Stimulated activated memory B cell treated with anti-CD40 and anti-IgM and Interleukin-4, amounts not matched to agents 10 μg/mL and 1 μg/mL and 100 μg/mL, for 72 hours (primary cell): ENCODE data around the gene SLC66A2.
"Not testable (repeated sequence)": the region's sequence is repeated elsewhere in the genome, so short reads cannot be mapped to it uniquely, and the experiment has no call there.

ENCODE experiments used
- ATAC-seq: fragments of 150-1000 bp; cut with Tn5 transposase; 2 replicates; pipeline ENCODE4 v1.10.0; 2021
- H3K27ac Mint-ChIP-seq: one replicate; pipeline ENCODE4 v1.8.0; 2022; ENCODE audit warnings: mild to moderate bottlenecking, mixed read lengths
- H3K27me3 Mint-ChIP-seq: one replicate; pipeline ENCODE4 v1.8.0; 2022; ENCODE audit warnings: mixed read lengths
- H3K36me3 Mint-ChIP-seq: one replicate; pipeline ENCODE4 v1.8.0; 2022; ENCODE audit warnings: mixed read lengths
- H3K4me1 Mint-ChIP-seq: one replicate; pipeline ENCODE4 v1.8.0; 2022; ENCODE audit warnings: mixed read lengths
- H3K4me3 Mint-ChIP-seq: one replicate; pipeline ENCODE4 v1.8.0; 2022; ENCODE audit warnings: mild to moderate bottlenecking, moderate library complexity, mixed read lengths
- H3K9me3 Mint-ChIP-seq: one replicate; pipeline ENCODE4 v1.8.0; 2022; ENCODE audit warnings: mixed read lengths

Gene SLC66A2

GRCh38 chr18:79961527-79962291 is 10.3 kb upstream of the SLC66A2 start:
- no peak overlapping the region for H3K4me3 Mint-ChIP-seq
- ATAC-seq, result no peak
- H3K27me3 Mint-ChIP-seq, result peaks cover 8% of the 10 kb centered on the region
- peak overlapping the region; percentile 24 for H3K27ac Mint-ChIP-seq
- H3K4me1 Mint-ChIP-seq, result peaks cover 47% of the 10 kb centered on the region
- no peaks in the 10 kb centered on the region for H3K9me3 Mint-ChIP-seq
- H3K36me3 Mint-ChIP-seq, result peaks cover 5% of the 10 kb centered on the region

- Mint-ChIP-seq H3K4me3 (no peak overlapping the region), H3K27ac (peak overlapping the region; percentile 24), H3K27me3 (peaks cover 8% of the 10 kb centered on the region), H3K4me1 (peaks cover 47% of the 10 kb centered on the region), H3K36me3 (peaks cover 5% of the 10 kb centered on the region), H3K9me3 (no peaks in the 10 kb centered on the region)
- ATAC-seq, result no peak
Measured at GRCh38 chr18:79960921-79961526, 9.6 kb upstream of the SLC66A2 start.

GRCh38 chr18:79960161-79960801 is 8.8 kb upstream of the SLC66A2 start:
- Mint-ChIP-seq H3K27ac (peak overlapping the region; percentile 24), H3K4me1 (peaks cover 41% of the 10 kb centered on the region), H3K4me3 (peak overlapping the region; percentile 44)
- not testable (repeated sequence) for ATAC-seq, H3K27me3 Mint-ChIP-seq, H3K36me3 Mint-ChIP-seq, H3K9me3 Mint-ChIP-seq

- peaks cover 44% of the 10 kb centered on the region for H3K4me1 Mint-ChIP-seq
- no peak for ATAC-seq
- peaks cover 5% of the 10 kb centered on the region for H3K36me3 Mint-ChIP-seq
- no peak overlapping the region for H3K27ac Mint-ChIP-seq
- H3K27me3 Mint-ChIP-seq, result peaks cover 8% of the 10 kb centered on the region
- H3K4me3 Mint-ChIP-seq, result no peak overlapping the region
- H3K9me3 Mint-ChIP-seq, result no peaks in the 10 kb centered on the region
Measured at GRCh38 chr18:79958981-79959380, 7.5 kb upstream of the SLC66A2 start.

GRCh38 chr18:79956276-79956675 is 4.8 kb upstream of the SLC66A2 start:
- no peaks in the 10 kb centered on the region for H3K36me3 Mint-ChIP-seq
- H3K4me3 Mint-ChIP-seq, result no peak overlapping the region
- no peaks in the 10 kb centered on the region for H3K27me3 Mint-ChIP-seq
- no peaks in the 10 kb centered on the region for H3K9me3 Mint-ChIP-seq
- ATAC-seq, result no peak
- H3K27ac Mint-ChIP-seq, result peak overlapping the region; percentile 3
- H3K4me1 Mint-ChIP-seq, result peaks cover 25% of the 10 kb centered on the region

- no peak for ATAC-seq
- H3K27me3 Mint-ChIP-seq, result no peaks in the 10 kb centered on the region
- H3K36me3 Mint-ChIP-seq, result no peaks in the 10 kb centered on the region
- H3K4me1 Mint-ChIP-seq, result peaks cover 20% of the 10 kb centered on the region
- H3K9me3 Mint-ChIP-seq, result no peaks in the 10 kb centered on the region
- peak overlapping the region; percentile 3 for H3K27ac Mint-ChIP-seq
- no peak overlapping the region for H3K4me3 Mint-ChIP-seq
Measured at GRCh38 chr18:79955302-79956075, 4.0 kb upstream of the SLC66A2 start.

GRCh38 chr18:79954791-79955190 is 3.3 kb upstream of the SLC66A2 start:
- Mint-ChIP-seq H3K4me3 (no peak overlapping the region), H3K27ac (no peak overlapping the region), H3K27me3 (no peaks in the 10 kb centered on the region), H3K9me3 (no peaks in the 10 kb centered on the region), H3K4me1 (peaks cover 22% of the 10 kb centered on the region), H3K36me3 (no peaks in the 10 kb centered on the region)
- ATAC-seq, result no peak

- Mint-ChIP-seq H3K4me3 (no peak overlapping the region), H3K9me3 (no peaks in the 10 kb centered on the region), H3K4me1 (peaks cover 27% of the 10 kb centered on the region), H3K36me3 (no peaks in the 10 kb centered on the region), H3K27me3 (no peaks in the 10 kb centered on the region), H3K27ac (no peak overlapping the region)
- no peak for ATAC-seq
Measured at GRCh38 chr18:79953971-79954651, 2.7 kb upstream of the SLC66A2 start.

- peaks cover 10% of the 10 kb centered on the region for H3K36me3 Mint-ChIP-seq
- H3K4me3 Mint-ChIP-seq, result no peak overlapping the region
Measured at GRCh38 chr18:79952996-79953559, 1.6 kb upstream of the SLC66A2 start.

GRCh38 chr18:79952456-79952995 is 1.1 kb upstream of the SLC66A2 start:
- peak overlapping the region; percentile 49 for H3K27ac Mint-ChIP-seq
- peak; percentile 44 for ATAC-seq
- peaks cover 37% of the 10 kb centered on the region for H3K4me1 Mint-ChIP-seq
- H3K9me3 Mint-ChIP-seq, result no peaks in the 10 kb centered on the region
- no peaks in the 10 kb centered on the region for H3K27me3 Mint-ChIP-seq
- H3K36me3 Mint-ChIP-seq, result peaks cover 11% of the 10 kb centered on the region
- peak overlapping the region; percentile 69 for H3K4me3 Mint-ChIP-seq

More at GRCh38 chr18:79952996-79953559, 1.6 kb upstream of the SLC66A2 start:
- Mint-ChIP-seq H3K27me3 (no peaks in the 10 kb centered on the region), H3K4me1 (peaks cover 37% of the 10 kb centered on the region), H3K9me3 (no peaks in the 10 kb centered on the region), H3K27ac (no peak overlapping the region)
- no peak for ATAC-seq

- Mint-ChIP-seq H3K27ac (peak overlapping the region; percentile 75), H3K36me3 (peaks cover 11% of the 10 kb centered on the region), H3K9me3 (no peaks in the 10 kb centered on the region), H3K27me3 (no peaks in the 10 kb centered on the region), H3K4me3 (peak overlapping the region; percentile 82), H3K4me1 (peaks cover 52% of the 10 kb centered on the region)
- peak; percentile 52 for ATAC-seq
Measured at GRCh38 chr18:79950515-79951341, 725 bp downstream of the SLC66A2 start.

GRCh38 chr18:79949697-79950487 is 1.6 kb downstream of the SLC66A2 start:
- ATAC-seq, result peak; percentile 37
- H3K4me1 Mint-ChIP-seq, result peaks cover 56% of the 10 kb centered on the region

More at GRCh38 chr18:79949697-79950487, 1.6 kb downstream of the SLC66A2 start:
- Mint-ChIP-seq H3K36me3 (peaks cover 11% of the 10 kb centered on the region), H3K9me3 (no peaks in the 10 kb centered on the region), H3K27me3 (no peaks in the 10 kb centered on the region), H3K4me3 (peak overlapping the region; percentile 82), H3K27ac (peak overlapping the region; percentile 75)
